Endothelial cell of coronary artery (primary cell): Measurements from ENCODE around the gene CHTOP. TPM values are rescaled to one million over a fixed set of nuclear protein-coding genes. Genes with fewer than 3 reads are reported as not detected.

Experiments
- total RNA-seq: library from RNA; depleted of rRNA; stranded (reverse); fragments of >200 nt; gene quantifications from 2 replicates; pipeline ENCODE4 v1.2.3, GENCODE V29; 2014

Gene CHTOP, protein sequence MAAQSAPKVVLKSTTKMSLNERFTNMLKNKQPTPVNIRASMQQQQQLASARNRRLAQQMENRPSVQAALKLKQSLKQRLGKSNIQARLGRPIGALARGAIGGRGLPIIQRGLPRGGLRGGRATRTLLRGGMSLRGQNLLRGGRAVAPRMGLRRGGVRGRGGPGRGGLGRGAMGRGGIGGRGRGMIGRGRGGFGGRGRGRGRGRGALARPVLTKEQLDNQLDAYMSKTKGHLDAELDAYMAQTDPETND
- total RNA-seq: 26.5 and 37.1 TPM in 2 replicates

DNA sequence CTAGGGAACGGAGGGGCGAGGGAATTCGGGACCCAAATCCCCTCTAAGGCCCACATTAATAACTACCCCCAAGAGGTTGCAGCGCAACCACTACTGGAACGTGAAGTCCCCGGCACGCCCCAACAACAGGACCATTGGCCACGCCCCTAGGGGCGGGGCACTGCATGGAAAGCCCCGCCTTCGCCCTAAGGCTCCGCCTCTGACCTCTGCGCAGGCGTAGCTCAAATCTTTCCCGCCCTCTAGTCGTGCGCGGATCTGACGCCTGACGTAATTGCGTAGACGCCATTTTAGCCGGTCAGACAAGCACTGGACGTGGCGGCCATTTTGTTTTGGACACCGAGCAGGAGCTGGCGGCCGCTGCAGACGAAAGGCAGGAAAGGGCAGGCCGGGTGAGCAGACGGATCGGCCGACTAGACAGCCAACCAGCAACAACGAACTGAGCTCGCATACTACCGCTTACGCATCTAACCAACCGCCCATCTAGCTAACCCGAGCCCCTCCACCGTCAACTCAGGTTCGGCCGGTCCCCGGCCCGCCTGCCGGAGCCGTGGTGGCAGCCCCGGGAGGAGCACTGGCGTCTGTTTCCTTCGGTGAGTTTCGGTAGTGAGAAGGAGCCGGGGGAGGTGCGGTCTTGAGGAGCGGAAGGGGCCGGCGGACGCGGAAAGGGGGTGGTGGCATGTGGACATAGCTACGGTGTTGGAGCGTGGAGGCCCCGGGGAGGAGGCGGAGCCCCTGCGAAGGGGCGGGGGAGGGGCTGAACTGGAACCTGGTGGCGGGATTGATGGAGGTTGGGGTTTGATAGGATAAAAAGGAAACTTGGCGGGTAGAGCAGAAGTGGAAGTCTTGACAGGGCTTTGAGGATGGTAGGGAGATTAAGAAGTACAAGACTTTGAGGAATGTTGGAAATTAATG, at the start of gene CHTOP:
CHTOP (plus strand) TSS at position 313 of the 912 bp plus-strand sequence. CDS start 2,523 bp downstream, outside the sequence.

DNA sequence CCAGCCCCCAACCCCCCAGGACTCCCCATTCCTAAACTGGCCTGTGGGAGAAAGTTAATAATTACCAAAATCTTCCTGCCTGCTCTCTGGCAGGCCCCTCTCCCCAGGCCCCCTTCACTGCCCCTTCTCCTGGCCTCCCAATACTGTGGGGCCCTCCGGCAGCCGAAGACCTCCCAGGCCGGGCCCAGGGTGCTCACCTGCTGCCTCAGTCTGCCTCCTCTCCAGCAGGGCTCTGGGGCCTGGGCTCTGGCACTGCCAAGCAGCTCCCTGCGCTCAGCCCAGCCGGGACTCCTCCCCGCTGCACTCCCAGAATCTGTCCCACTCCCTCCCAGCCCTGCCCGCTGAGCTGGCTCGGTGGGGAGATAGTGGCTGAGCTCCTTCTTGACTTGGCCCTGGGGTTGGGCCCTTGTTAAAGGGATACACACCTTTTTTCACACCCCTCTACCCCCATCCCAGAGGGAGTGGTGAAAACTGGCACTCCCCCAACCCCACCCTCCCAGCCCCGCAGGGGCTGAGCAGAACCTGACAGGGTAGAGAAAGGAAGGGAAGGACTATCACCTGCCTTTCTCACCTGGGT, 21.0 kb upstream of the CHTOP start, which contains the start of gene S100A16:
S100A16 (minus strand) TSS at position 383 of the 577 bp plus-strand sequence. CDS start 4,986 bp downstream, outside the sequence.

DNA sequence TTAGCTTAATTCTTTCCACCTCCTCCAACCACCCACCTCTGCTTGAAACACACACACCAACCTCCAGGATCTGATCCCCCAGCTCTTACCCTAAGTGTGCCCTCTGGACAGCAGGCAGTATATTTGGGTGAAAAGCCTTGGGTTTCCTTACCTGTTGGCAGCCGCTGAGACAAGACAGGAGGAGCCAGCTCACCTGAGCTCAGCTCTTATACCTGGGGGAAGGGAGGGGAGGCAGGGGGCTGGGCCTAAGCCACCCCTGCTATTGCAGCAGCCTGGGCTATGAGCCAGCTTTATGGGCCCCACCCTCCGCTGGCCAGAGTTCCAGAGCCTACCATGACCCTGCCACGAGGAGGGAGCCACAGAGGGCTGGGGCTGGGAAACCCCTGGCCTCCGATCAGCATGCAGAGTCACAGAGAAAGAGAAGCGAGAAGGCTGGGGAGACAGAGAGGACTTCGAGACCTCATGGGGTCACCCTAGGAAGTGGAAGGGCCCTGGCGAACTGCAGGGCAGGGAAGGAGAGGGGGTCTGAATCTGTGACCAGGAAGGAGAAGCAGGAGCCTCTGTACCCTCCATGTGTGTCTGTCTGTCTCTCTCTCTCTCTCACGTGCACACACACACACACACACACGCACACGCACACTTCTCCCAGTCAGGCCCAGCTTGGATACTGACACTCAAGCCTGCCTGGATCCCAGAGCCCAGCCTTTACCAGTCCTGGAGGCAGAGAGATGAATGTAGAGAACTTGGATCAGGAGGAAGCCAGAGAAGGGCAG, 17.5 kb upstream of the CHTOP start, which contains the start of gene S100A14:
S100A14 (minus strand) TSS at position 182 of the 773 bp plus-strand sequence. CDS start 467 bp downstream, outside the sequence.

DNA sequence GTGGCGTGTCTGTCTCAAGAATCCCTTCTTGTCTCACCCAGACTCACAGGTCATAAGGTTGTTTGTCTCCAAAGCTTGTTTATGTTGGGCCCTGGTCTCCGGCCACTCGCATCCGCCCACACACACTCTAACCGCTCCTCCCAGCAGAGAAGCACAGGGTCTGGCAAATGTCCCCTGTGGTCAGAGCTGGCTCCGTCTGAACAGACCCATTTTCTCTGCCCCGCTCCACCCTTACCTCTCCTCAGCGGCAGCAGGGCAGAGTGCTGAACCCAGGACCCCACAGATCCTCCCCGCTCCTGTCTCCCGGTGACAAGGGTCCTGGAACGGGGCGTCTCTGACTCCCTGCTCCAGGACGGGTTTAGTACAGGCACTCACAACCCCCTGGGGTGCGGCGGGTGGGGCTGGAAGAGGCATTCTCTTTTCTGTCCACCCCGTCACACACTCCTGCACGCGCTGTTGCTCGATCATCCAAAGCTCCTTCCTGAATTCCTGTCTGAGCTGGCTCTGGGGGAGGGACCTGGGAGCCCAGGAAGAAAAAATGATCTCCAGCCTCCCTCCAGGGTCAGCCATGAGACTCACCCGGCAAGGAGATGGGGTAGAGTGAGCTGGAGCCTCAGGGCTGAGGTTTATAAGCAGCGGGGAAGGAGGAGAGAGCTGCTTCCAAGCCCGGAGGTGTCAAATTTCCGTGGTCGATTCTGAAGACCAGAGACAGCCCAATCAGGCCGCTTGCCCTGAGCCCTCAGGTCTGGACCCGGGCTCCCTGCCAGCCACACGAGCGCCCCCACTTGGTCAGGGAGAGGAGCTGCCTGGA, 6.8 kb upstream of the CHTOP start, which contains the start of gene S100A13:
S100A13 (minus strand) TSS at position 602 of the 811 bp plus-strand sequence. CDS start 1,033 bp downstream, outside the sequence.

DNA sequence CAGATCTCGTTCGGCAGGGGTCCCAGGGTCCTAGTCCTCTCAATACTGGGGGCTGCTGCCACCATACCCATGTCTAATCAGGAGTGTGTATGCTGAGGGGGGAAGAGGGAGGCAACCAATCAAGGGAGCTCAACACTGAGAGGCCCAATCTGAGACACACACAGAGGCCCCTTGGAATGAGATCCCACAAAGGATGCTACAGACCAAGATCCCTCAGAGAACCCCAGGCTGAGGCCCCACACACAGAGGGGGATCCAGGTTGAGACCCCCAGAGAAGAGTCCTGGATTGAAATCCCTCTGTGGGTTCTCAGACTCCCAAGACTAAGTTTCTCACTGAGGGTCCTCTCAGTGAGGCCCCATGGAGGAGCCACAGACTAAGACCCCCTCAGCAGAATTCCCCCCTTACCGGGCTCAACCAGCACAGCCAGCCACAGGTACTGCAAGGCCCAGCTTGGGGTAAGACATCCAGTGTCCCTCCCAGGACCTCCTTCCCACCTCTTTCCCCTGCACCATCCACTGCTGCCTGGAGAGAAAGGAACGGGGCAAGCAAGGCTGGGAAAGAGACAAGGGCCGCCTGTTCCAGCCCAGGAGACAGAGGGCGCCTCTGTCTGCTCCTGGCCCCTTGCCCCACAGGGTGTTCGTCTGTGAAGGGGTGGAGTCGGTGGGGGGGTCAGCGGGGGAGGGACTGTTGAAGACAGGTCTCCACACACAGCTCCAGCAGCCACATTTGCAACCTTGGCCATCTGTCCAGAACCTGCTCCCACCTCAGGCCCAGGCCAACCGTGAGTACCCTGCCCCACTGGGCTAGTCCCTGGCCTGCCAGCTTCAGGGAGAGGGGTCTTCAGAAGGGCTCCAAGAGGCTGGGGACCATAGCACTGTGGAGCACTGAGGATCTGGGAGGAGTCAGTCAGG, 5.9 kb upstream of the CHTOP start, which contains the start of gene S100A1:
S100A1 (plus strand) TSS at position 720 of the 912 bp plus-strand sequence. CDS start 2,088 bp downstream, outside the sequence.

DNA sequence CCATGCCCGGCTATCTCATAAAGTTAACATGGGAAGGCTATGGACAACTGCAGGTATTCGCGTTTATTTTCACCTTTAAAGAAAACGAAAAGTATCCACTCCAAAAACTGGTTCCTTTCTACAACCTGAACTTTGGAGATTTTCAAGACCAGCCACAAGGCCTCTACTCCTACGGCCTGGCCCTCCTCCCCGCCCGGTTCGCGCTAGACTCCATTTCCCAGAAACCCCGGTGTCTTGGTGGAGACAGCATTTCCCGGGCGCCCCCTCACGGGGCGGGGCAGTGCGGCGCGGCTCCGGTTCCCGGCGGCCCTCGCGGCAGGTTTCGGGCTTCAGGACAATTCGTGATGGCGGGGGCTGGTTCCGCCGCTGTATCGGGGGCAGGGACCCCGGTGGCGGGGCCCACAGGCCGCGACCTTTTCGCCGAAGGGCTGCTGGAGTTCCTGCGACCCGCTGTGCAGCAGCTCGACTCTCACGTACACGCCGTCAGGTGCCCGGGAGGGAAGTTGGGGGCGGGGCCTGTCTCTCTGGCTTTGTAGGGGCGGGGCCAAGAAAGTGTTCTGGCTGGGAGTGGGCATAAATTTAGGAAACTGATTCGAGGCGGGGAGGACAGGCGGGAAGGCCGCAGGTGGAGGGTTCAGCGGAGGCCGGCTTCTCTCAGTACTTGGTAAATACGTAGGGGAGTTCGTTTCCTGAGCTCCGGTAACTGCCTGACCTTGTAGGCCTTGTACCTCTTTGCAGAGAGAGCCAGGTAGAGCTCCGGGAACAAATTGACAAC, 24.7 kb downstream of the CHTOP start, which contains the start of gene SNAPIN:
SNAPIN (plus strand) TSS at position 304 of the 775 bp plus-strand sequence; CDS start at position 345, 41 bp downstream.

DNA sequence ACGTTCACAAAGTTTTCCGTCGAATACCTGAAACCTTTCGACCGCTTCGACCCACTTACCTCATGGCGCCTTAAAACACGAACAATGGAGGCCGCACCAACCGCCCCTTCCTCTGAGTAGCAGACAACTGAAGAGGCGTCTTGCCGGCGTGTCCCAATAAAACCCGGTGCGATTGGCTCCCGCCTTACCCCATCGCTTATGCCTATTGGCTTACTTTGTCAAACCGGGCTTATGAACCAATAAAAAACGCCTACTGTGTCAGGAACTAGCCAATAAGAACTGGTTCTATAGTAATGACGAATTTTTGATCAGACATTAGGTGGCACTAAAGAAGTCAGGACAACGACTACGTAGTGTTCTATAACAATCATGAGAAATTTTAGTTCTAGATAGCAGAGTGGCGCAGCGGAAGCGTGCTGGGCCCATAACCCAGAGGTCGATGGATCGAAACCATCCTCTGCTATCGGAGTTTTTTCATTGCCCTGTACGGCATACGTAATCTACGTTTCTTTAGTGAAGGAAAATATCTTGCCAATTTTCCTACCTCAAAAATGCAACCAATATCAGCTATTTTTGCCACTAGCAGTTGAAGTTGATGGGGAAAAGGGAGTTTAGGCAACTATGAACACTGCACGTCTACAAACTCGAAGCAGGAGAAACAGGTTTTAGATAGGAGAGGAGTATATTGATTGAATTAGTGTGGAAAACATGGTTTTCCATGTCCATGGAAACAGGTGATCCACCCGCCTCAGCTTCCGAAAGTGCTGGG, 37.2 kb downstream of the CHTOP start, which contains the start of gene ILF2:
ILF2 (minus strand) TSS at position 135 of the 769 bp plus-strand sequence; CDS start at position 64, 71 bp downstream.

DNA sequence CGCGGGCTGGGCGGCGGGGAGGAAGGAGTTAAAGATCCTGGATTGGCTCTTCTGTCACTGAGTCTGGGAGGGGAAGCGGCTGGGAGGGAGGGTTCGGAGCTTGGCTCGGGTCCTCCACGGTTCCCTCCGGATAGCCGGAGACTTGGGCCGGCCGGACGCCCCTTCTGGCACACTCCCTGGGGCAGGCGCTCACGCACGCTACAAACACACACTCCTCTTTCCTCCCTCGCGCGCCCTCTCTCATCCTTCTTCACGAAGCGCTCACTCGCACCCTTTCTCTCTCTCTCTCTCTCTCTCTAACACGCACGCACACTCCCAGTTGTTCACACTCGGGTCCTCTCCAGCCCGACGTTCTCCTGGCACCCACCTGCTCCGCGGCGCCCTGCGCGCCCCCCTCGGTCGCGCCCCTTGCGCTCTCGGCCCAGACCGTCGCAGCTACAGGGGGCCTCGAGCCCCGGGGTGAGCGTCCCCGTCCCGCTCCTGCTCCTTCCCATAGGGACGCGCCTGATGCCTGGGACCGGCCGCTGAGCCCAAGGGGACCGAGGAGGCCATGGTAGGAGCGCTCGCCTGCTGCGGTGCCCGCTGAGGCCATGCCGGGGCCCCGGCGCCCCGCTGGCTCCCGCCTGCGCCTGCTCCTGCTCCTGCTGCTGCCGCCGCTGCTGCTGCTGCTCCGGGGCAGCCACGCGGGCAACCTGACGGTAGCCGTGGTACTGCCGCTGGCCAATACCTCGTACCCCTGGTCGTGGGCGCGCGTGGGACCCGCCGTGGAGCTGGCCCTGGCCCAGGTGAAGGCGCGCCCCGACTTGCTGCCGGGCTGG, 44.9 kb downstream of the CHTOP start, which contains the start of gene NPR1:
NPR1 (plus strand) TSS at position 170 of the 818 bp plus-strand sequence; CDS start at position 591, 421 bp downstream.

Other genes starting within 250 kb of the CHTOP start
- not detected in 2 replicates for gene S100A8, start 243.0 kb upstream of the CHTOP start, total RNA-seq
- gene S100A7A, start 217.5 kb upstream of the CHTOP start, total RNA-seq: not detected in 2 replicates
- gene S100A7, start 173.4 kb upstream of the CHTOP start, total RNA-seq: not detected in 2 replicates
- gene S100A6, start 98.1 kb upstream of the CHTOP start, total RNA-seq: 1,061 and 1,806 TPM in 2 replicates
- gene S100A5, start 93.1 kb upstream of the CHTOP start, total RNA-seq: not detected in 2 replicates
- 1.1 and 7.8 TPM in 2 replicates for gene S100A4, start 88.3 kb upstream of the CHTOP start, total RNA-seq
- 1.3 and 3.2 TPM in 2 replicates for gene S100A3, start 84.8 kb upstream of the CHTOP start, total RNA-seq
- 1.9 and 3.8 TPM in 2 replicates for gene S100A2, start 68.2 kb upstream of the CHTOP start, total RNA-seq
- 328 and 379 TPM in 2 replicates for gene S100A16, start 20.9 kb upstream of the CHTOP start, total RNA-seq
- gene S100A14, start 17.7 kb upstream of the CHTOP start, total RNA-seq: not detected in 2 replicates
- 101 and 216 TPM in 2 replicates for gene S100A13, start 6.6 kb upstream of the CHTOP start, total RNA-seq
- not detected in 2 replicates for gene S100A1, start 5.6 kb upstream of the CHTOP start, total RNA-seq
- 39.4 and 48.3 TPM in 2 replicates for gene SNAPIN, start 24.6 kb downstream of the CHTOP start, total RNA-seq
- gene ILF2, start 36.9 kb downstream of the CHTOP start, total RNA-seq: 203 and 278 TPM in 2 replicates
- gene NPR1, start 44.6 kb downstream of the CHTOP start, total RNA-seq: 4.7 and 12.0 TPM in 2 replicates
- 23.7 and 38.2 TPM in 2 replicates for gene INTS3, start 94.0 kb downstream of the CHTOP start, total RNA-seq
- 11.4 and 14.7 TPM in 2 replicates for gene SLC27A3, start 141.3 kb downstream of the CHTOP start, total RNA-seq